K562 (cell line): ENCODE results near the gene MOSPD3. TPM values are rescaled to one million over a fixed set of nuclear protein-coding genes. Genes with fewer than 3 reads are reported as not detected.
A peak's percentile ranks its signal among the peaks of the same experiment; 100 is the strongest.

Experiments
- CBX1 ChIP-seq: sonication (generic); IDR thresholded peaks from 2 replicates; pipeline ENCODE4 v1.6.1; 2016; ENCODE audit warnings: antibody characterized with exemption, low read depth, mild to moderate bottlenecking
- GABPA ChIP-seq: fragments of 200-800 bp; sonication (Bioruptor generic); conservative IDR thresholded peaks from 2 replicates; pipeline ENCODE4 v1.6.1; 2016; ENCODE audit warnings: low read depth, missing genetic modification characterization, missing compliant biosample characterization
- HOXB6 ChIP-seq: fragments of 250-450 bp; sonication (Bioruptor Pico); IDR thresholded peaks from 2 replicates; pipeline ENCODE4 v1.5.1; 2022; ENCODE audit warnings: mild to moderate bottlenecking, borderline replicate concordance
- KDM5B ChIP-seq: fragments of 200-600 bp; sonication (generic); IDR thresholded peaks from 2 replicates; pipeline ENCODE4 v1.6.1; 2012; ENCODE audit warnings: low read depth, mild to moderate bottlenecking, moderate library complexity, low read length, control low read depth, inconsistent platforms; ENCODE audit not compliant: insufficient replicate concordance
- NONO ChIP-seq, 2 experiments: fragments of 200-400 bp in 1 of 2; fragments of 450-650 bp in 1 of 2; formaldehyde crosslinking in 1 of 2; IDR thresholded peaks; 2 replicates each; pipeline ENCODE4 v1.6.1; 2017; ENCODE audit warnings: low read depth in 2 of 2, mild to moderate bottlenecking in 2 of 2, moderate library complexity in 2 of 2, low read length in 1 of 2
- NR4A1 ChIP-seq, 2 experiments: fragments of 250-450 bp in 1 of 2; fragments of 450-650 bp in 1 of 2; sonication (Bioruptor Pico) in 1 of 2; IDR thresholded peaks; 2 replicates each; pipeline versions ENCODE4 v1.4.0 to v1.6.1; 2016 to 2020; ENCODE audit warnings: mild to moderate bottlenecking in 2 of 2, missing compliant biosample characterization in 1 of 2, missing genetic modification characterization in 1 of 2, moderate library complexity in 1 of 2
- RB1 ChIP-seq: fragments of 450-650 bp; IDR thresholded peaks from 2 replicates; pipeline ENCODE4 v1.6.1; 2017; ENCODE audit warnings: low read depth, mild to moderate bottlenecking
- SIN3A ChIP-seq, 2 experiments: fragments of 150-350 bp in 1 of 2; IDR thresholded peaks; 2 replicates each; pipeline ENCODE4 v1.6.1; 2011 to 2016; ENCODE audit warnings: borderline replicate concordance in 2 of 2, low read depth in 2 of 2, low read length in 2 of 2, mild to moderate bottlenecking in 2 of 2, moderate library complexity in 2 of 2; ENCODE audit not compliant: control insufficient read depth in 1 of 2
- TEAD1 ChIP-seq, 2 experiments: fragments of 450-650 bp in 1 of 2; sonication (generic) in 1 of 2; formaldehyde crosslinking; IDR thresholded peaks; 2 replicates each; pipeline versions ENCODE4 v1.4.0 to v1.8.0; 2020 to 2022; ENCODE audit warnings: mild to moderate bottlenecking in 2 of 2, missing genetic modification reagents in 1 of 2
- TOE1 ChIP-seq, 2 experiments: fragments of 450-650 bp in 1 of 2; sonication (generic) in 1 of 2; formaldehyde crosslinking in 1 of 2; IDR thresholded peaks; 2 replicates each; pipeline versions ENCODE4 v1.7.1 to v1.8.0; 2016 to 2022; ENCODE audit warnings: borderline replicate concordance in 2 of 2, mild to moderate bottlenecking in 2 of 2, antibody characterized with exemption in 1 of 2, inconsistent platforms in 1 of 2, low read depth in 1 of 2, missing genetic modification reagents in 1 of 2, moderate library complexity in 1 of 2
- U2AF1 ChIP-seq: fragments of 200-400 bp; formaldehyde crosslinking; optimal IDR thresholded peaks from 2 replicates; pipeline ENCODE3; 2017; ENCODE audit warnings: mild to moderate bottlenecking, low read depth, low read length, moderate library complexity
- ZKSCAN1 ChIP-seq: fragments of 150-350 bp; IDR thresholded peaks from 2 replicates; pipeline ENCODE4 v1.6.1; 2016; ENCODE audit warnings: low read depth, low read length
- ZNF766 ChIP-seq: fragments of 200-800 bp; sonication (Bioruptor generic); conservative IDR thresholded peaks from 2 replicates; pipeline ENCODE4 v1.6.1; 2016; ENCODE audit warnings: missing genetic modification characterization, missing compliant biosample characterization
- polyA plus RNA-seq, 8 experiments: library from polyadenylated mRNA; depleted of rRNA in 4 of 8; stranded (reverse) in 5 of 8; unstranded in 3 of 8; fragments of >200 nt; fragmentation: Nextera tagmentation in 2 of 8; fragmentation: Illumina TruSeq in 1 of 8; extraction: Ambion mirVana in 2 of 8; extraction: Trizol in 1 of 8; gene quantifications; 2 replicates each; pipeline versions ENCODE4 v1.2.1 to v1.2.3, GENCODE V29; 2011 to 2014; ENCODE audit warnings: inconsistent platforms in 1 of 8, missing spikeins in 1 of 8
- total RNA-seq, 7 experiments: library from RNA; depleted of rRNA in 6 of 7; stranded (reverse); fragments of >200 nt in 6 of 7; fragmentation: Illumina TruSeq in 2 of 7; extraction: Trizol in 2 of 7; gene quantifications; 2 replicates each; pipeline versions ENCODE4 v1.2.1 to v1.2.3, GENCODE V29; 2011 to 2021; ENCODE audit warnings: low replicate concordance in 1 of 7
- TF ChIP-seq, protein P1 (sequence below): fragments of 450-650 bp; formaldehyde crosslinking; IDR thresholded peaks from 2 replicates; pipeline ENCODE4 v1.4.0; 2020; ENCODE audit warnings: mild to moderate bottlenecking, moderate library complexity
- TF ChIP-seq, protein P2 (sequence below): fragments of 250-450 bp; sonication (Bioruptor Pico); IDR thresholded peaks from 2 replicates; pipeline ENCODE4 v1.4.0; 2020; ENCODE audit warnings: mild to moderate bottlenecking
- TF ChIP-seq, protein P3 (sequence below): fragments of 250-450 bp; sonication (Bioruptor Pico); IDR thresholded peaks from 2 replicates; pipeline ENCODE4 v1.5.0; 2021
- TF ChIP-seq, protein P4 (sequence below): sonication (generic); formaldehyde crosslinking; IDR thresholded peaks from 2 replicates; pipeline ENCODE4 v1.8.0; 2022; ENCODE audit warnings: mild to moderate bottlenecking, missing genetic modification reagents, borderline replicate concordance

Gene MOSPD3
- total and polyA plus RNA-seq, 9 of the 15 experiments (the other 6 are each of a cell fraction or from before 2014, with no cell fraction given) = 1.4 to 32.1 (median 7.3) TPM

DNA sequence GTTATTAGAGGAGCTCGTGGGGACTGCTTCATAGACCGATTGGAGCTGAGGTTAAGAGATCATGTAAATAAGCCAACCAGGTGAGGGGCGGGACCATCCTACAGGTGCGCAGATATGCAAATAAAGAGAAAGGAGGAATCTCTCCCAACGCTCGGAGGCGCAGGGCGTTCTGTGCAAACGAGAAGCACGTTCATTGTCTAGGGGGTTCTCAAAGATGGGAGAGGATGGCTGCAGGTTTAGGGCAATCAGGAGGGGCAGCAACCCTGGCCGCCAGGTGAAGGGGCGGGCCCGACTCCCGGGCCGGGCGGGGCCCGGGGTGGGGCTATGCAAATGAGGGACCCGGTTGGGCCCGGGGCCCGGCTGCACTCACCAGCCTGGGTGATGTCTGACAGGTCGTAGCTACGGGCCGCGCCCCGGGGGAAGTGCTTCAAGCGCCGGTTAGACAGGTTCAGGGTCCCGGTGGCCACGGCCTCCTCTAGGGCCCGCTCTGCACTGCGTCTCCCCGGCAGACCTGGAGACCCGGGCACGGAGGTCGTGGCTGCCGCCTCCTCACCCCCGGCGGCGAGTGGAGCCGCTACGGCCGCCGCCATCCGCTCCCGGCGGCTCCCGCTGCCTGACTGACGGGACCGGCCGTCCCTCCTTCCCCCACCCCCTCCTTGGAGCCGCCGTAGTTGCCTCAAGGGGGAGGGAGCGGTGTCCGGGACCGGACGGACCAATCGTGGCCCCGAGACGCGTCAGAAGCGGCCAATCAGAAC lies 26.7 kb upstream of the MOSPD3 start, which contains the start of gene LRCH4 (continued):
- TF ChIP-seq, protein P1, sequence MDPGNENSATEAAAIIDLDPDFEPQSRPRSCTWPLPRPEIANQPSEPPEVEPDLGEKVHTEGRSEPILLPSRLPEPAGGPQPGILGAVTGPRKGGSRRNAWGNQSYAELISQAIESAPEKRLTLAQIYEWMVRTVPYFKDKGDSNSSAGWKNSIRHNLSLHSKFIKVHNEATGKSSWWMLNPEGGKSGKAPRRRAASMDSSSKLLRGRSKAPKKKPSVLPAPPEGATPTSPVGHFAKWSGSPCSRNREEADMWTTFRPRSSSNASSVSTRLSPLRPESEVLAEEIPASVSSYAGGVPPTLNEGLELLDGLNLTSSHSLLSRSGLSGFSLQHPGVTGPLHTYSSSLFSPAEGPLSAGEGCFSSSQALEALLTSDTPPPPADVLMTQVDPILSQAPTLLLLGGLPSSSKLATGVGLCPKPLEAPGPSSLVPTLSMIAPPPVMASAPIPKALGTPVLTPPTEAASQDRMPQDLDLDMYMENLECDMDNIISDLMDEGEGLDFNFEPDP (CRISPR knock-in tag) = no peak
- 0 out of 2 replicates have a peak, but pooled peaks have one; percentile 22 for TF ChIP-seq NR4A1 (CRISPR knock-in tag; IDR thresholded peaks at IDR 0.05)
- peak; percentile 86 for TF ChIP-seq NR4A1 (tag; IDR thresholded peaks at IDR 0.05)
- TF ChIP-seq RB1 = peak; percentile 94
- TF ChIP-seq TEAD1 (CRISPR knock-in tag; IDR thresholded peaks at IDR 0.05) = peak in 1 of 2 experiments; percentile 42; a peak in 1 of 4 replicates
- TF ChIP-seq, protein P2, sequence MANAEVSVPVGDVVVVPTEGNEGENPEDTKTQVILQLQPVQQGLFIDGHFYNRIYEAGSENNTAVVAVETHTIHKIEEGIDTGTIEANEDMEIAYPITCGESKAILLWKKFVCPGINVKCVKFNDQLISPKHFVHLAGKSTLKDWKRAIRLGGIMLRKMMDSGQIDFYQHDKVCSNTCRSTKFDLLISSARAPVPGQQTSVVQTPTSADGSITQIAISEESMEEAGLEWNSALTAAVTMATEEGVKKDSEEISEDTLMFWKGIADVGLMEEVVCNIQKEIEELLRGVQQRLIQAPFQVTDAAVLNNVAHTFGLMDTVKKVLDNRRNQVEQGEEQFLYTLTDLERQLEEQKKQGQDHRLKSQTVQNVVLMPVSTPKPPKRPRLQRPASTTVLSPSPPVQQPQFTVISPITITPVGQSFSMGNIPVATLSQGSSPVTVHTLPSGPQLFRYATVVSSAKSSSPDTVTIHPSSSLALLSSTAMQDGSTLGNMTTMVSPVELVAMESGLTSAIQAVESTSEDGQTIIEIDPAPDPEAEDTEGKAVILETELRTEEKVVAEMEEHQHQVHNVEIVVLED (CRISPR knock-in tag) = peak; percentile 35; the same call in 1 of the 2 replicates
- TF ChIP-seq HOXB6 (CRISPR knock-in tag) = peak; percentile 33; the same call in 1 of the 2 replicates
- peak; percentile 45; the same call in 1 of the 2 replicates for TF ChIP-seq ZKSCAN1
- TF ChIP-seq GABPA (tag) = peak; percentile 76
- TF ChIP-seq ZNF766 (CRISPR knock-in tag) = no peak
- peak in 1 of 2 experiments; percentile 67; a peak in 2 of 4 replicates for TF ChIP-seq SIN3A (IDR thresholded peaks at IDR 0.05; ENCODE audit: borderline replicate concordance in 2 of 2, control insufficient read depth in 1 of 2, low read depth in 2 of 2, low read length in 2 of 2)
- TF ChIP-seq, protein P3, sequence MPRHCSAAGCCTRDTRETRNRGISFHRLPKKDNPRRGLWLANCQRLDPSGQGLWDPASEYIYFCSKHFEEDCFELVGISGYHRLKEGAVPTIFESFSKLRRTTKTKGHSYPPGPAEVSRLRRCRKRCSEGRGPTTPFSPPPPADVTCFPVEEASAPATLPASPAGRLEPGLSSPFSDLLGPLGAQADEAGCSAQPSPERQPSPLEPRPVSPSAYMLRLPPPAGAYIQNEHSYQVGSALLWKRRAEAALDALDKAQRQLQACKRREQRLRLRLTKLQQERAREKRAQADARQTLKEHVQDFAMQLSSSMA (CRISPR knock-in tag) = 0 out of 2 replicates have a peak, but pooled peaks have one; percentile 36
- peak; percentile 92 to 99 for TF ChIP-seq NONO (IDR thresholded peaks at IDR 0.05; ENCODE audit: low read depth in 2 of 2, low read length in 1 of 2)
- peak; percentile 95 for TF ChIP-seq U2AF1
- peak; percentile 95 for TF ChIP-seq KDM5B
- TF ChIP-seq, protein P4, sequence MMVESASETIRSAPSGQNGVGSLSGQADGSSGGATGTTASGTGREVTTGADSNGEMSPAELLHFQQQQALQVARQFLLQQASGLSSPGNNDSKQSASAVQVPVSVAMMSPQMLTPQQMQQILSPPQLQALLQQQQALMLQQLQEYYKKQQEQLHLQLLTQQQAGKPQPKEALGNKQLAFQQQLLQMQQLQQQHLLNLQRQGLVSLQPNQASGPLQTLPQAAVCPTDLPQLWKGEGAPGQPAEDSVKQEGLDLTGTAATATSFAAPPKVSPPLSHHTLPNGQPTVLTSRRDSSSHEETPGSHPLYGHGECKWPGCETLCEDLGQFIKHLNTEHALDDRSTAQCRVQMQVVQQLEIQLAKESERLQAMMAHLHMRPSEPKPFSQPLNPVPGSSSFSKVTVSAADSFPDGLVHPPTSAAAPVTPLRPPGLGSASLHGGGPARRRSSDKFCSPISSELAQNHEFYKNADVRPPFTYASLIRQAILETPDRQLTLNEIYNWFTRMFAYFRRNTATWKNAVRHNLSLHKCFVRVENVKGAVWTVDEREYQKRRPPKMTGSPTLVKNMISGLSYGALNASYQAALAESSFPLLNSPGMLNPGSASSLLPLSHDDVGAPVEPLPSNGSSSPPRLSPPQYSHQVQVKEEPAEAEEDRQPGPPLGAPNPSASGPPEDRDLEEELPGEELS (CRISPR knock-in tag) = 0 out of 2 replicates have a peak, but pooled peaks have one; percentile 25
- peak; percentile 98 for TF ChIP-seq TOE1 (IDR thresholded peaks at IDR 0.05; ENCODE audit: borderline replicate concordance)
- TF ChIP-seq TOE1 (CRISPR knock-in tag; IDR thresholded peaks at IDR 0.05; ENCODE audit: borderline replicate concordance, low read depth) = no peak
- peak; percentile 77 for TF ChIP-seq CBX1
